Lower leg skin (tissue), 3 donors: Measurements from ENCODE around the gene FRG2.

Source experiments
- CTCF ChIP-seq, 3 donors: fragments of 450-650 bp; IDR thresholded peaks; one replicate each; pipeline ENCODE4 v1.5.1; 2016; ENCODE audit warnings: antibody characterized with exemption in 3 of 3, mild to moderate bottlenecking in 3 of 3, moderate library complexity in 2 of 3
- POLR2A ChIP-seq, 2 donors: fragments of 450-650 bp; IDR thresholded peaks; one replicate each; pipeline ENCODE4 v1.6.1; 2016 to 2017; ENCODE audit warnings: antibody characterized with exemption in 2 of 2, mild to moderate bottlenecking in 1 of 2, moderate library complexity in 1 of 2

GRCh38 chr4:189981970-189982369 is 45.1 kb downstream of the FRG2 start:
- TF ChIP-seq CTCF (IDR thresholded peaks at IDR 0.05) (no peak), POLR2A (IDR thresholded peaks at IDR 0.05) (no peak)
